Muscle of leg (tissue), 11 donors: ENCODE measurements around the gene MAST4. TPM values are rescaled to one million over a fixed set of nuclear protein-coding genes. Genes with fewer than 3 reads are reported as not detected.

Experiments
- DNase-seq: peaks from one replicate; pipeline ENCODE4 v3.0.0; 2013
- H3K27ac ChIP-seq: one replicate; pipeline ENCODE4 v1.5.1; 2013; ENCODE audit warnings: mild to moderate bottlenecking, low read length, control low read depth
- H3K27me3 ChIP-seq: one replicate; pipeline ENCODE4 v1.6.1; 2013; ENCODE audit warnings: low read length; ENCODE audit not compliant: control insufficient read depth, insufficient read depth
- H3K36me3 ChIP-seq: one replicate; pipeline ENCODE4 v1.6.1; 2013; ENCODE audit warnings: low read length; ENCODE audit not compliant: control insufficient read depth, insufficient read depth
- H3K4me1 ChIP-seq: one replicate; pipeline ENCODE4 v1.6.1; 2013; ENCODE audit warnings: low read length; ENCODE audit not compliant: control insufficient read depth, insufficient read depth
- H3K4me3 ChIP-seq: one replicate; pipeline ENCODE4 v1.5.1; 2013; ENCODE audit warnings: low read length, control low read depth
- H3K9me3 ChIP-seq: replicated peaks from 2 replicates; pipeline ENCODE4 v1.6.1; 2013; ENCODE audit warnings: low read depth, low read length; ENCODE audit not compliant: control insufficient read depth
- WGBS: methylation state at CpG from one replicate; pipeline ENCODE4 v1.1.5; 2013; ENCODE audit warnings: missing lambda C conversion rate; ENCODE audit not compliant: insufficient coverage; 5-methylcytosine and 5-hydroxymethylcytosine counted together
- polyA plus RNA-seq, 8 donors: library from polyadenylated mRNA; unstranded; fragments of 120-200 nt; gene quantifications; one replicate each; pipeline versions ENCODE4 v1.2.1 to v1.2.3, GENCODE V29; 2013; ENCODE audit warnings: inconsistent platforms in 1 of 8, low replicate concordance in 1 of 8; ENCODE audit not compliant: insufficient read length in 8 of 8, insufficient read depth in 1 of 8
- total RNA-seq: library from RNA; stranded (reverse); fragments of 120-200 nt; gene quantifications from one replicate; pipeline ENCODE4 v1.2.4, GENCODE V29; 2013

MAST4 gene
- total and polyA plus RNA-seq, 9 donors = 7.3 to 15.4 (median 10.9) TPM

DNA sequence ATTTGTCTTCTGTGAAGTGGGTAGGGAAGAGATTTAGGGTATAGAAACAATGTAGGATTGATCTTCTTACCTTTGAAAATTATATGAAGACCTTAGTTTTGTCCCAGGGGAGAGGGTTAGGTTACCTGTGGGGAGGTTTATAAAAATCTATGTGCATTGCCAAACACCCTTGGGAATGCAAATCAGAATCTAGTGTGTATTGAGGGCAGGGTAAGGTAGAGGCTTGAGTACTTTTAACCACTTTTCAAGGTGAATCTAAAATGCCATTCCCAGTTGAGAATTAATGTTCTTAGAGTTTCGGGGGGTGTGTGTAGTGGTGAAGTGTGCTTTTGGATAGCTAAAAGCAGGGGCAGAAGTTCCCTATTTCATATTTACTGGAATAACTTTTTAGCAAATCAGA lies 312.0 kb downstream of the MAST4 start:
- H3K36me3 ChIP-seq = no peaks in the 10 kb centered on the region
- DNase-seq = no peak
- H3K27me3 ChIP-seq = no peaks in the 10 kb centered on the region
- H3K9me3 ChIP-seq = no peaks in the 10 kb centered on the region
- no peak overlapping the region for H3K4me3 ChIP-seq
- H3K27ac ChIP-seq = no peak overlapping the region
- H3K4me1 ChIP-seq = no peaks in the 10 kb centered on the region
- no CpG with 5 or more reads among the region's 1 CpG for WGBS

DNA sequence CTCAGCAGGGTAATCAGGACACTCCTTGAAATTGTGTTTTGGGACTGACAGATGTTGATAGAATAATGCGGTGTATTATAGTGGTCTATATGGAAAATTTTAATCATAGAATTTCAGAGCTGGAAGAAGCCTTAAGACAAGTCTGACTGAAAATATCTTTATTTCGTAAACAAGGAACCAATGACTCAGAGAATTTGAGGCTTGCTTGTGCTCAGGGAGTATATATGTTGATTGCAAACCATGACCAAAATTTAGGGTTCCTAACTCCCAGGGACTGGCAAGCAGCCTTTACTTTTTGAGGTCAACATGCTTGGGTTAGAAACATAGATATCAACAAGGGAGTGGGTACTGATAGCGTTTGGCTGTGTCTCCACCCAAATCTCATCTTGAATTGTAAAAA lies 313.2 kb downstream of the MAST4 start:
- no peaks in the 10 kb centered on the region for H3K27me3 ChIP-seq
- no peak overlapping the region for H3K27ac ChIP-seq
- no peak for DNase-seq
- no peaks in the 10 kb centered on the region for H3K4me1 ChIP-seq
- WGBS = 82% methylated on average over 2 of the region's 3 CpGs
- no peak overlapping the region for H3K4me3 ChIP-seq
- no peaks in the 10 kb centered on the region for H3K36me3 ChIP-seq
- H3K9me3 ChIP-seq = no peaks in the 10 kb centered on the region

DNA sequence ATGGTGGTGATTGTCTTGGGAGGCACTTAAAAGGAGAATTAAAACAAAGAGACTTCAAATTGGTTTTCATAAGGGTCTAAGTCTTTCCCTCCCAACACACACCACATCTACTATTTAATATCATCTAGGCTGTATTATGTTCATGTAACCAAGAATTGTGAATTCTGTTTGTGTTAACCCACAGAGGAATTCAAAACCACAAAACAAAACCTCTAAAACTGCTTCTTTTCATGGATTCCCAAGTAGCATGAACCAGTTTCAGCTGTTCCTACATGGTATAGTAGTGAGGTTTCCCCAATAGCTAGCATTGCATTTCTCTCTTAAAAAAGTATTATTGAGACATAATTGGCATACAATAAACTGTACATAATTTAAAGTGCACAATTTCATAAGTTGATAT lies 316.6 kb downstream of the MAST4 start:
- Histone ChIP-seq H3K4me3 (no peak overlapping the region), H3K36me3 (no peaks in the 10 kb centered on the region), H3K9me3 (no peaks in the 10 kb centered on the region), H3K27me3 (no peaks in the 10 kb centered on the region), H3K27ac (no peak overlapping the region), H3K4me1 (no peaks in the 10 kb centered on the region)
- DNase-seq = no peak

DNA sequence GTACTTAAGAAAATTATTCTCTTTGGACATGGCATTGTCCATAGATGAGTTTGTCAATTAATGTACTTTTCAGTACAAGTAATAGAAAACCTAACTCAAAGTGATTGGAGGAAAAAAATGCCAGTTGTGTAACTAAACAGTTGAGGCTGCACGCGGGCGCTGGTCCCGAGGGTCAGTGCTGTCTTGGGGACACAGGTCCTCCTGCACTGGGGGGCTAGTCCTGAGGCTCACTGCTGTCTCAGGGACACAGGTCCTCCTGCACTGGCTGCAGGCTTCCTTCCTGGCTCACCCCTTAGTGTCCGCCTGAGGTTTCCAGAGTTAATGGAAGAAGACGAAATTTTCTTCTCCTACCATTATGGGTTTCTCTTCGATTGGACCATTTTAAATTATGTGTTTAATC lies 319.3 kb downstream of the MAST4 start:
- H3K4me3 ChIP-seq = no peak overlapping the region
- no peaks in the 10 kb centered on the region for H3K9me3 ChIP-seq
- WGBS = 96% methylated on average over 4 of the region's 7 CpGs
- no peak overlapping the region for H3K27ac ChIP-seq
- no peaks in the 10 kb centered on the region for H3K36me3 ChIP-seq
- DNase-seq = no peak
- H3K27me3 ChIP-seq = no peaks in the 10 kb centered on the region
- H3K4me1 ChIP-seq = no peaks in the 10 kb centered on the region

DNA sequence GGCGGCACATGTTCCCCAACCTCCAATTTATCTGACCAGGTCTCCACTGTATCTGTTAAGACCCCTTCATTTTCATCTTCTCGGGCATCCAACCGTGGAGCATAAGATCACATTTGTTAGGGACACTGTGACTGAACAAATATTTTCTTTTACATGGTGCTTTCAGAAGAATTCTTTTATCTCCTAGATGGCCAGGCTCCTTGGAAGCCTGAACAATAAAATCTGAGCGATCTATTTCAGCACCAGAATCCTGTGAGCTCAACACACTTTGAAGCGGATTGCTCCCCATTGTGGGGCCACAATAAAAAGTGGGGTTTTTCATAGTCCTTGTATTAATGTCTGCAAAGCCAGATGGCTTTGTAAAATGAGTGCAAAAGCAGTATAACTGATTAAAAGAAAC lies 326.7 kb downstream of the MAST4 start:
- DNase-seq = no peak
- Histone ChIP-seq H3K4me3 (no peak overlapping the region), H3K4me1 (no peaks in the 10 kb centered on the region), H3K27ac (no peak overlapping the region), H3K36me3 (no peaks in the 10 kb centered on the region), H3K27me3 (no peaks in the 10 kb centered on the region), H3K9me3 (no peaks in the 10 kb centered on the region)
- WGBS = 63% methylated on average over 2 of the region's 5 CpGs

DNA sequence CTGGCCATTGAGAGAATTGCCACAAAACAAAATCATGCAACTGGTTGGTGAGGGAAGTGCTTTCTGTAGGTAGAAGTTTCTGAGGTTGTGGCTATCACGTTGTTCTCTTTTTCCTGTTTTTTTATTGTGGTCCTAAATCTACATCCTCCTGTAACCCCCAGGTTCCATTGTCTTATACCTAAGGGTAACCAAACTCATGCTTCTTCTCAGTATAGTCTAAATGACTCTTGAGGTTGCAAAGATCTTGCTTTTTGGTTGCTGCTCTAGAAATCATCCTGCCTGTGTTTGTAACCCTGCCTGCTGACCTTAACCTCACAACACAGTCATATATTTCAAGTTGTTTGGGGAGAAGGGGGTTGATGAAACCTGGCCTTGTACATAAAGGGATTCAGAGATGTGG lies 327.3 kb downstream of the MAST4 start:
- no peaks in the 10 kb centered on the region for H3K27me3 ChIP-seq
- no CpG with 5 or more reads among the region's 1 CpG for WGBS
- no peaks in the 10 kb centered on the region for H3K36me3 ChIP-seq
- DNase-seq = no peak
- H3K4me3 ChIP-seq = no peak overlapping the region
- H3K4me1 ChIP-seq = no peaks in the 10 kb centered on the region
- H3K9me3 ChIP-seq = no peaks in the 10 kb centered on the region
- no peak overlapping the region for H3K27ac ChIP-seq

DNA sequence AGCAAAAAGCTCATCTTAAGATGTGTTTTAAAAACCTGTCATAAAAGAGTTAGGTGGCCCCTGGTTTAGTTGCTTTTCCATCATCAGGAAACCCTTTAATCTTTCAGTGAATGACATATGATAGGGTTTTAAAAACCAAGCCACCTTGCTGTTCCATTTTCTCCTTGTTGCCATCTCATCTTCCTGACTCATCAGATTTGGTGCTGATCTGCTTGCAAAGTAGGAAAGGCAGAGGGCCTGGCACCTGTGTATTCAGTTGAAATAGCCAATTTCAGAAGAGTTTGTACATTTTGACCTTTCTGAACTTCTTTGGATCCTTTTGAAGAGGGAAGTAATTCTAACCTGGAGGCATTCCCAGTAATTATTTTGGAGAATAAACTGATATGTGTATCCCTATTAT lies 327.7 kb downstream of the MAST4 start:
- Histone ChIP-seq H3K27ac (no peak overlapping the region), H3K4me3 (no peak overlapping the region), H3K36me3 (no peaks in the 10 kb centered on the region)

DNA sequence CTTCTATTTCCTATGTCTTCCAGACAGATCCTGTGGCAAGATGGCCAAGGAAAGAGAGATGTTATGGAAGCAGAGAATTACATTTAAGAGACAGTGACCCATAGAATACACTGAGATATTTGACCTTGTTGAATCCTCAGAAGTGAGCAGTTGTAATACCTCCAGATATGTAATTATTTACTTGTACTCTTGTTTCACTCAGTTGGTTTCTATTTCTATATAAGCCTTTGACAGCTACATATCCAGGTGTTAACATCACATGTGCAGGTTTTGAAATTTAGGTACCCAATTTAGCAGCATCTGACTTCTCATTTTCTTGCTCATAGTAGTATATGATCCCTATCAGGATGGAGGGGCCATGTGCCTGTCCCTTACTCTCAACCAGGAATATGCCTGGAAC lies 330.9 kb downstream of the MAST4 start:
- Histone ChIP-seq H3K9me3 (no peaks in the 10 kb centered on the region), H3K4me1 (no peaks in the 10 kb centered on the region), H3K27me3 (no peaks in the 10 kb centered on the region), H3K36me3 (no peaks in the 10 kb centered on the region), H3K4me3 (no peak overlapping the region), H3K27ac (no peak overlapping the region)
- no peak for DNase-seq

More for the DNA sequence above, 327.7 kb downstream of the MAST4 start:
- Histone ChIP-seq H3K4me1 (no peaks in the 10 kb centered on the region), H3K9me3 (no peaks in the 10 kb centered on the region), H3K27me3 (no peaks in the 10 kb centered on the region)
- DNase-seq = no peak

DNA sequence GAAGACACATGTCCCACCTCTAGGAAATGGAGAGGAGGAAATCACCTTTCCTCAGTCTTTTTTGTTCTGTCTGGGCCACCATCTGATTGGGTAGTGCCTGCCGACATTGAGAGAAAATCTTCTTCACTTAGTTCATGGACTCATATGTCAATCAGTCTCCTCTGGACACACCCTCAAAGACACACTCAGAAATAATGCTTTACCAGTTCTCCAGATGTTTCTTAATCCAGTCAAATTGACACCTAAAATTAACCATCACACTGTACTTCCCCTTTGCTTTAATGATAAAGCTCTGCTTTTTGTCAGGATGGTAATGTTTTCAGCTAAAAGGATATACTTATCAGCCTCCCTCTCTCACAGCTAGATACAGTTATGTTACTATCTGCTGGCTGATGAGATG lies 333.1 kb downstream of the MAST4 start:
- H3K4me1 ChIP-seq = no peaks in the 10 kb centered on the region
- H3K9me3 ChIP-seq = no peaks in the 10 kb centered on the region
- no peaks in the 10 kb centered on the region for H3K27me3 ChIP-seq
- H3K27ac ChIP-seq = no peak overlapping the region
- WGBS = 100% methylated on average over 1 of the region's 1 CpG
- no peak overlapping the region for H3K4me3 ChIP-seq
- H3K36me3 ChIP-seq = no peaks in the 10 kb centered on the region
- no peak for DNase-seq

DNA sequence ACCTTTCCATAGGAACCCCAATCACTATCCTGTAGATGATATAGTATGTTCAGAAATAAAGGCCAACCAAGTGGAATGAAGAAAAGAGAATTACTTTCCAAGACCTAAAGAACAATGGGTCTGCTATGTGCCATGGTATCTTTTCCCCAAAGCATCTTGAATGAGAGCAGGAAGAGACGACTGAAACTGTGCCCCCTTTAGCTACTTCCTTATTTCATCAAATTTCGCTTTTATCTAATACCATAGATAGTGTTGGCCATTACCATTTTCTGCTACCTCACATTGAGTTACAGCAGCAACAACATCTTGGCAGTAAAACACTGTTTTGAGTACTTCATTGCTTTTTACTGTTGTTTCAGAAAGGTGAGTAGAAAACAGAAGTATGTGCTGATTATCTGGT lies 333.8 kb downstream of the MAST4 start:
- Histone ChIP-seq H3K4me1 (no peaks in the 10 kb centered on the region), H3K9me3 (no peaks in the 10 kb centered on the region), H3K36me3 (no peaks in the 10 kb centered on the region), H3K27me3 (no peaks in the 10 kb centered on the region), H3K4me3 (no peak overlapping the region), H3K27ac (no peak overlapping the region)
- WGBS = 67% methylated on average over 1 of the region's 2 CpGs
- DNase-seq = no peak

DNA sequence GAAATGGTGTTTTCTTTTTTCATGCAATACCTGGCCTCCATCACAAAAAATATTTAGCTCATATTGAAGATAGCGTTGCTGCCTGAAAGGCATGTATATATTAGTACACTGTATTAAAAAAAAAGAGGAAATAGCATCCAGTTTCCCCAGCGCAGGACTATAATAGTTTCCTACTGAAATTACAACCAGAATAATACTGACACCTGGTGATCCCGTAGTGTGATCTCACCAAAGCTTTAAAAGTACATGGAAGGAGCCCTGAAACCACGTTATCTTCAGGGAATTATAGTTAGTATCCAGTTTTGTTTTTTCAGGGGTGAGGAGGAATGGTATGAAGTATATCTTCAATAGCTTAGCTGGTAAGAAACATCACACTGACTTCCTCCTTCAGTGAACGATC lies 335.5 kb downstream of the MAST4 start:
- Histone ChIP-seq H3K27me3 (no peaks in the 10 kb centered on the region), H3K36me3 (no peaks in the 10 kb centered on the region), H3K4me3 (no peak overlapping the region), H3K9me3 (no peaks in the 10 kb centered on the region), H3K27ac (no peak overlapping the region), H3K4me1 (no peaks in the 10 kb centered on the region)
- no peak for DNase-seq
- no CpG with 5 or more reads among the region's 5 CpGs for WGBS
